ENCODE measurements around the gene CRHBP. TPM values are rescaled to one million over a fixed set of nuclear protein-coding genes. Genes with fewer than 3 reads are reported as not detected.

Gene CRHBP
- total RNA-seq, 1 experiment from 2014 or later: not detected

DNA sequence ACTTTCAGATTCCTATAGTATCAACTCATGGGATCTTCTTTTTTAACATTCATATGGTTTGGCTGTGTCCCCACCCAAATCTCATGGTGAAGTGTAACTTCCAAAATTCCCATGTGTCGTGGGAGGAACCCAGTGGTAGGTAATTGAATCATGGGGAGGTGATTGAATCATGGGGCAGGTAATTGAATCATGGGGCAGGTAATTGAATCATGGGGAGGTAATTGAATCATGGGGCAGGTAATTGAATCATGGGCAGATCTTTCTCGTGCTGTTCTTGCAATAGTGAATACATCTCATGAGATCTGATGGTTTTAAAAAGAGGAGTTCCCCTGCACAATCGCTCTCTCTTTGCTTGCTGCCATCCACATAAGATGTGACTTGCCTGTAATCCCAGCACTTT, 55.6 kb downstream of the CRHBP start:
- no peaks in the 10 kb centered on the region for H3F3A ChIP-seq (ENCODE audit: insufficient read depth, low read depth)
- TF ChIP-seq, protein P1, sequence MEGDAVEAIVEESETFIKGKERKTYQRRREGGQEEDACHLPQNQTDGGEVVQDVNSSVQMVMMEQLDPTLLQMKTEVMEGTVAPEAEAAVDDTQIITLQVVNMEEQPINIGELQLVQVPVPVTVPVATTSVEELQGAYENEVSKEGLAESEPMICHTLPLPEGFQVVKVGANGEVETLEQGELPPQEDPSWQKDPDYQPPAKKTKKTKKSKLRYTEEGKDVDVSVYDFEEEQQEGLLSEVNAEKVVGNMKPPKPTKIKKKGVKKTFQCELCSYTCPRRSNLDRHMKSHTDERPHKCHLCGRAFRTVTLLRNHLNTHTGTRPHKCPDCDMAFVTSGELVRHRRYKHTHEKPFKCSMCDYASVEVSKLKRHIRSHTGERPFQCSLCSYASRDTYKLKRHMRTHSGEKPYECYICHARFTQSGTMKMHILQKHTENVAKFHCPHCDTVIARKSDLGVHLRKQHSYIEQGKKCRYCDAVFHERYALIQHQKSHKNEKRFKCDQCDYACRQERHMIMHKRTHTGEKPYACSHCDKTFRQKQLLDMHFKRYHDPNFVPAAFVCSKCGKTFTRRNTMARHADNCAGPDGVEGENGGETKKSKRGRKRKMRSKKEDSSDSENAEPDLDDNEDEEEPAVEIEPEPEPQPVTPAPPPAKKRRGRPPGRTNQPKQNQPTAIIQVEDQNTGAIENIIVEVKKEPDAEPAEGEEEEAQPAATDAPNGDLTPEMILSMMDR (conservative IDR thresholded peaks at IDR 0.05): no peak
- TF ChIP-seq EZH2 (IDR thresholded peaks at IDR 0.05; ENCODE audit: low read depth): no peak
- POLR2A ChIA-PET (ENCODE audit: unreplicated experiment): no interaction called here
- no peaks in the 10 kb centered on the region for H4K20me1 ChIP-seq (ENCODE audit: insufficient read depth)
- CTCF ChIA-PET: no interaction called here
- no peaks in the 10 kb centered on the region for H3K4me1 ChIP-seq (replicated peaks; ENCODE audit: insufficient read depth)
- no peaks in the 10 kb centered on the region for H3K79me2 ChIP-seq (ENCODE audit: low read depth)
- no peak overlapping the region for H3K4me2 ChIP-seq
- BruUV-seq (replicated peaks): no TSS peak
- H3K27me3 ChIP-seq (ENCODE audit: insufficient read depth, low read depth): no peaks in the 10 kb centered on the region
- no peak for DNase-seq
- intact Hi-C loops (cut with micrococcal nuclease; ENCODE audit: unreplicated experiment): no loop called here
- no peak overlapping the region for H2AFZ ChIP-seq
- H3K9me2 ChIP-seq (ENCODE audit: insufficient read depth): no peaks in the 10 kb centered on the region
- H3K4me3 ChIP-seq: no peak overlapping the region
- no peaks in the 10 kb centered on the region for H3K36me3 ChIP-seq (ENCODE audit: low read depth)
- H3K9me3 ChIP-seq (ENCODE audit: insufficient read depth, low read depth): no peaks in the 10 kb centered on the region
- no peak overlapping the region for H3K27ac ChIP-seq

DNA sequence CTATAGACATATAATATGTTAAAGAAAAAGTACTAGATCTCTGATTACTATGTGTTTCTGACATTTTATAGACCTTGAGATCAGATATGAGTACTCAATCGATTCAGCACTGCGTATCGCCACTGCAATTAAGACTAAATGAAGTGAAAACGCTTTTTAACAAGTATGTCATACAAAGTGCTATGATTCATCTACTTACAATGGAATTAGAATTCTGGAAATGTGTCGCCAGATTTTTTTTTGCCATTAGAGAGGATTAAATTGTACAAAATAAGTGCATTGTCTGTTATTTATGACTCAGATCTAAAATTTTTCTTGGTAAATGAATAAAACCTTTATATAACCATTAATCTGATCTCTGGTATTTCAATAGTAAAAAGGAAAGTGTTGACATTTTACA, 57.4 kb downstream of the CRHBP start:
- H3F3A ChIP-seq (ENCODE audit: insufficient read depth, low read depth): no peaks in the 10 kb centered on the region
- intact Hi-C loops (cut with micrococcal nuclease; ENCODE audit: unreplicated experiment): no loop called here
- no peaks in the 10 kb centered on the region for H3K9me3 ChIP-seq (ENCODE audit: insufficient read depth, low read depth)
- H3K27ac ChIP-seq: no peak overlapping the region
- no TSS peak for BruUV-seq (replicated peaks)
- H3K79me2 ChIP-seq (ENCODE audit: low read depth): no peaks in the 10 kb centered on the region
- ChIA-PET POLR2A (ENCODE audit: unreplicated experiment) (no interaction called here), CTCF (no interaction called here)
- no peaks in the 10 kb centered on the region for H4K20me1 ChIP-seq (ENCODE audit: insufficient read depth)
- no peaks in the 10 kb centered on the region for H3K4me1 ChIP-seq (replicated peaks; ENCODE audit: insufficient read depth)
- no peaks in the 10 kb centered on the region for H3K27me3 ChIP-seq (ENCODE audit: insufficient read depth, low read depth)
- no peaks in the 10 kb centered on the region for H3K36me3 ChIP-seq (ENCODE audit: low read depth)
- no peak overlapping the region for H3K4me3 ChIP-seq
- no peaks in the 10 kb centered on the region for H3K9me2 ChIP-seq (ENCODE audit: insufficient read depth)
- TF ChIP-seq, protein P1 (conservative IDR thresholded peaks at IDR 0.05): no peak
- no peak for TF ChIP-seq EZH2 (IDR thresholded peaks at IDR 0.05; ENCODE audit: low read depth)
- no peak for DNase-seq
- H3K4me2 ChIP-seq: no peak overlapping the region
- no peak overlapping the region for H2AFZ ChIP-seq

DNA sequence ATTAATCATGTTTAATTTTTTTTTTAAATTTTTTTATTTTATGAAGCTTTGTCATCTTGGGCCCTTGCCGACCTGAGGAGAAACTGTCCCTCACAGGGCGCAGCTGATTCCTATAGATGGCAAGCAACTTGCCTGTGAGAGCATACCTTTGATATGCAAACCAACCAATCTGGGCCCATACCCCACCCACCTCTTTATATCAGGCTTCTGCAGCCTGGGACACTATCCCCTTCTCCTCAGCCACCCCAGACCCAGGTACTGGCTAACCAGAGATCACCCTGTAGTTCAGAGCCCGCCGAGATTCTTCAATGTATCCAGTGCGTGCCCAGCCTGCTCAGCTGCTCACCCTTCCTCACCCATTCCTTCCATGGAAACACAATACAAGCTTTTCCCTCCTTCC, 58.7 kb downstream of the CRHBP start:
- H3K36me3 ChIP-seq (ENCODE audit: low read depth): no peaks in the 10 kb centered on the region
- H3K4me1 ChIP-seq (replicated peaks; ENCODE audit: insufficient read depth): no peaks in the 10 kb centered on the region
- no peak overlapping the region for H2AFZ ChIP-seq
- TF ChIP-seq, protein P1 (conservative IDR thresholded peaks at IDR 0.05): no peak
- no peak for TF ChIP-seq EZH2 (IDR thresholded peaks at IDR 0.05; ENCODE audit: low read depth)
- intact Hi-C loops (cut with micrococcal nuclease; ENCODE audit: unreplicated experiment): no loop called here
- no peak overlapping the region for H3K27ac ChIP-seq
- no peaks in the 10 kb centered on the region for H3F3A ChIP-seq (ENCODE audit: insufficient read depth, low read depth)
- no peak overlapping the region for H3K4me2 ChIP-seq
- no peaks in the 10 kb centered on the region for H3K9me3 ChIP-seq (ENCODE audit: insufficient read depth, low read depth)
- no peak for DNase-seq
- H3K4me3 ChIP-seq: no peak overlapping the region
- ChIA-PET POLR2A (ENCODE audit: unreplicated experiment) (no interaction called here), CTCF (interaction anchor here (0.7 kb wide), 2 partner anchors 152 to 428 kb away, joined by 4 to 5 read pairs; no protein-coding TSS in a partner anchor)
- BruUV-seq (replicated peaks): no TSS peak
- no peaks in the 10 kb centered on the region for H4K20me1 ChIP-seq (ENCODE audit: insufficient read depth)
- H3K27me3 ChIP-seq (ENCODE audit: insufficient read depth, low read depth): no peaks in the 10 kb centered on the region
- no peaks in the 10 kb centered on the region for H3K9me2 ChIP-seq (ENCODE audit: insufficient read depth)
- H3K79me2 ChIP-seq (ENCODE audit: low read depth): no peaks in the 10 kb centered on the region

Data from PC-9 (cell line).